Endothelial cell of umbilical vein (primary cell): ENCODE data around the gene HNRNPH2. TPM values are rescaled to one million over a fixed set of nuclear protein-coding genes. Genes with fewer than 3 reads are reported as not detected.

Experiments
- BruUV-seq: library from RNA; stranded (reverse); fragments of 400-500 nt; replicated peaks from 2 replicates; lab custom pipeline; 2021; lab: Mats Ljungman, UMichigan
- CTCF ChIA-PET: fragments of 300-600, 350-600 bp; sonication (Branson Sonifier 250); formaldehyde crosslinking; loops from one replicate; lab custom pipeline; 2021; ENCODE audit warnings: antibody characterized with exemption, inconsistent platforms; lab: Charles Lee
- POLR2A ChIA-PET: fragments of 300-600, 350-600 bp; sonication (Branson Sonifier 250); formaldehyde crosslinking; loops from one replicate; lab custom pipeline; 2021; ENCODE audit warnings: antibody characterized with exemption, inconsistent platforms; lab: Charles Lee
- DNase-seq: peaks from one replicate; pipeline ENCODE4 v3.0.0-alpha.2; 2011; ENCODE audit warnings: low read depth, low spot score
- FAIRE-seq: peaks from 2 replicates; lab custom pipeline; 2011; peaks lifted over from hg19 to GRCh38; lab: Jason Lieb, UNC
- H2AFZ ChIP-seq: 2 replicates; pipeline ENCODE4 v1.6.0; 2012; ENCODE audit warnings: low read depth, low read length, control low read depth, inconsistent platforms
- H3K27ac ChIP-seq: 2 replicates; pipeline ENCODE4 v1.5.1; 2011; ENCODE audit warnings: low read depth, mild to moderate bottlenecking, control low read depth, low read length, moderate library complexity; ENCODE audit not compliant: insufficient read depth
- H3K27me3 ChIP-seq, 2 experiments: 2 replicates each; pipeline versions ENCODE4 v1.6.0 to v1.6.1; 2011; ENCODE audit warnings: low read length in 2 of 2, mixed read lengths in 1 of 2; ENCODE audit not compliant: control insufficient read depth in 2 of 2, insufficient read depth in 2 of 2
- H3K36me3 ChIP-seq, 2 experiments: 2 replicates in 1 of 2; 3 replicates in 1 of 2; pipeline ENCODE4 v1.5.1; 2011; ENCODE audit warnings: low read length in 2 of 2, mild to moderate bottlenecking in 1 of 2, moderate library complexity in 1 of 2; ENCODE audit not compliant: control insufficient read depth in 2 of 2, insufficient read depth in 2 of 2; ENCODE audit errors: extremely low read depth in 1 of 2
- H3K4me1 ChIP-seq: 3 replicates; pipeline ENCODE4 v1.5.1; 2011; ENCODE audit warnings: mild to moderate bottlenecking, low read length; ENCODE audit not compliant: control insufficient read depth, insufficient read depth; ENCODE audit errors: extremely low read depth
- H3K4me2 ChIP-seq: 2 replicates; pipeline ENCODE4 v1.6.1; 2011; ENCODE audit warnings: low read length, control low read depth, mixed read lengths; ENCODE audit not compliant: insufficient read depth
- H3K4me3 ChIP-seq, 3 experiments: fragments of 200-600 bp in 1 of 3; sonication (generic), shearing (Covaris generic) in 1 of 3; replicated peaks in 1 of 3; 2 replicates each; pipeline ENCODE4 v1.5.1; 2011 to 2016; ENCODE audit warnings: control low read depth in 3 of 3, low read length in 3 of 3, mild to moderate bottlenecking in 2 of 3, inconsistent platforms in 1 of 3, low read depth in 1 of 3, moderate library complexity in 1 of 3; ENCODE audit not compliant: insufficient read depth in 1 of 3
- H3K79me2 ChIP-seq: 2 replicates; pipeline ENCODE4 v1.6.0; 2012; ENCODE audit warnings: low read length, inconsistent platforms; ENCODE audit not compliant: control insufficient read depth, insufficient read depth
- H3K9ac ChIP-seq: replicated peaks from 2 replicates; pipeline ENCODE3; 2011; ENCODE audit warnings: low read length, control low read depth; ENCODE audit not compliant: insufficient read depth; ENCODE audit errors: extremely low read depth
- H3K9me1 ChIP-seq: replicated peaks from 3 replicates; pipeline ENCODE4 v1.6.0; 2011; ENCODE audit warnings: mild to moderate bottlenecking, low read length; ENCODE audit not compliant: control insufficient read depth, insufficient read depth; ENCODE audit errors: extremely low read depth
- H3K9me3 ChIP-seq: replicated peaks from 2 replicates; pipeline ENCODE4 v1.5.1; 2012; ENCODE audit warnings: low read length, inconsistent platforms; ENCODE audit not compliant: control insufficient read depth, insufficient read depth
- H4K20me1 ChIP-seq: replicated peaks from 2 replicates; pipeline ENCODE3; 2011; ENCODE audit warnings: mild to moderate bottlenecking, low read length; ENCODE audit not compliant: control insufficient read depth, insufficient read depth; ENCODE audit errors: extremely low read depth
- CTCF ChIP-seq, 2 donors: IDR thresholded peaks; 1 replicate in 1 of 2; 2 replicates in 1 of 2; pipeline ENCODE4 v1.5.1; 2011; ENCODE audit warnings: low read length in 2 of 2, mild to moderate bottlenecking in 2 of 2, moderate library complexity in 2 of 2, control low read depth in 1 of 2, inconsistent platforms in 1 of 2, low read depth in 1 of 2; ENCODE audit not compliant: insufficient read depth in 1 of 2; ENCODE audit errors: extremely low read depth in 1 of 2
- EZH2 ChIP-seq: IDR thresholded peaks from 2 replicates; pipeline ENCODE4 v1.6.1; 2012; ENCODE audit warnings: borderline replicate concordance, low read depth, mild to moderate bottlenecking, moderate library complexity, low read length, inconsistent platforms; ENCODE audit not compliant: severe bottlenecking
- FOS ChIP-seq: IDR thresholded peaks from 2 replicates; pipeline ENCODE4 v1.6.1; 2011; ENCODE audit warnings: mild to moderate bottlenecking, low read length, moderate library complexity, borderline replicate concordance; ENCODE audit not compliant: insufficient read depth
- GATA2 ChIP-seq: IDR thresholded peaks from 2 replicates; pipeline ENCODE4 v1.7.0; 2011; ENCODE audit warnings: low read depth, mild to moderate bottlenecking, moderate library complexity, mixed read lengths, low read length; ENCODE audit not compliant: insufficient read length, insufficient read depth
- JUN ChIP-seq: IDR thresholded peaks from 2 replicates; pipeline ENCODE4 v1.6.1; 2011; ENCODE audit warnings: borderline replicate concordance, low read depth; ENCODE audit not compliant: insufficient read length, insufficient read depth
- MAX ChIP-seq: IDR thresholded peaks from 2 replicates; pipeline ENCODE4 v1.6.1; 2011; ENCODE audit not compliant: insufficient read depth, insufficient read length
- MYC ChIP-seq: IDR thresholded peaks from one replicate; pipeline ENCODE4 v1.6.1; 2011; ENCODE audit warnings: mild to moderate bottlenecking, low read depth, low read length
- POLR2A ChIP-seq: IDR thresholded peaks from 2 replicates; pipeline ENCODE4 v1.6.1; 2012; ENCODE audit warnings: low read depth, mild to moderate bottlenecking, control low read depth, low read length
- POLR2AphosphoS5 ChIP-seq: IDR thresholded peaks from 2 replicates; pipeline ENCODE4 v1.6.1; 2012; ENCODE audit warnings: low read depth, mild to moderate bottlenecking, control low read depth, low read length, moderate library complexity; ENCODE audit not compliant: insufficient read depth
- dilution Hi-C: fragments of 300-500 bp; cut with MboI; formaldehyde crosslinking; loops from one replicate; pipeline ENCODE4 v1.15.0; 2019; ENCODE audit warnings: low sequenced_read_pairs; ENCODE audit not compliant: extremely low pct_ligation_motif_present
- intact Hi-C: fragments of 100-400 bp; cut with micrococcal nuclease; formaldehyde crosslinking; loops from one replicate; pipeline ENCODE4 v1.10.0; 2022
- polyA plus RNA-seq, 4 experiments: library from polyadenylated mRNA; depleted of rRNA in 3 of 4; stranded (reverse) in 3 of 4; unstranded in 1 of 4; fragments of >200 nt; gene quantifications; 2 replicates each; pipeline versions ENCODE4 v1.2.1 to v1.2.3, GENCODE V29; 2011 to 2012; ENCODE audit warnings: missing spikeins in 1 of 4
- total RNA-seq: library from RNA; stranded (reverse); gene quantifications from 2 replicates; pipeline ENCODE4 v1.2.3, GENCODE V29; 2021

The HNRNPH2 gene
- total and polyA plus RNA-seq, 2 donors (not counting 3 experiments of a cell fraction or from before 2014, with no cell fraction given) = 29.3 to 59.1 TPM

- Histone ChIP-seq H3K36me3 (peaks cover 0 to 4% of the 10 kb centered on the region in 2 experiments), H3K4me3 (no peak overlapping the region), H3K9me3 (no peaks in the 10 kb centered on the region), H3K27me3 (no peaks in the 10 kb centered on the region), H3K4me2 (no peak overlapping the region), H3K27ac (no peak overlapping the region), H3K4me1 (peaks cover 19% of the 10 kb centered on the region), H2AFZ (no peak overlapping the region), H3K9me1 (no peaks in the 10 kb centered on the region), H3K9ac (no peak overlapping the region), H4K20me1 (no peaks in the 10 kb centered on the region), H3K79me2 (peaks cover 29% of the 10 kb centered on the region)
- no TSS peak for BruUV-seq
- FAIRE-seq (no peak), DNase-seq (no peak)
- POLR2A ChIA-PET = no interaction called here
- CTCF ChIA-PET = no interaction called here
- TF ChIP-seq POLR2AphosphoS5 = no peak
- TF ChIP-seq FOS = no peak
- no peak for TF ChIP-seq CTCF (IDR thresholded peaks at IDR 0.05; ENCODE audit: extremely low read depth in 1 of 2, insufficient read depth in 1 of 2, low read depth in 1 of 2, low read length in 2 of 2)
- no peak for TF ChIP-seq JUN
- TF ChIP-seq EZH2 = no peak
- TF ChIP-seq POLR2A = no peak
- no peak for TF ChIP-seq MAX
- no peak for TF ChIP-seq GATA2
- no peak for TF ChIP-seq MYC
- intact Hi-C loops = no loop called here
- dilution Hi-C loops = no loop called here
Observed at GRCh38 chrX:101395789-101396188, 12.2 kb upstream of the HNRNPH2 start.
